Skin epidermis (tissue), 12 donors: ENCODE data around the gene MYO5C.

Source experiments
- H3K27ac ChIP-seq, 21 experiments: fragments of 200-600 bp; sonication (generic) in 11 of 21; one replicate each; pipeline ENCODE4 v1.5.0; 2020; ENCODE audit warnings: mild to moderate bottlenecking in 3 of 21, inconsistent platforms in 2 of 21, moderate library complexity in 2 of 21
- H3K4me3 ChIP-seq, 7 experiments: fragments of 200-600 bp; sonication (generic) in 2 of 7; one replicate each; pipeline ENCODE4 v1.5.0; 2020; ENCODE audit warnings: inconsistent platforms in 2 of 7, mild to moderate bottlenecking in 2 of 7, moderate library complexity in 1 of 7

Gene MYO5C

GRCh38 chr15:52162876-52163275 is 132.7 kb downstream of the MYO5C start:
- H3K27ac ChIP-seq, result no peak overlapping the region

GRCh38 chr15:52162260-52162659 is 133.3 kb downstream of the MYO5C start:
- H3K4me3 ChIP-seq, result no peak overlapping the region

More at GRCh38 chr15:52162876-52163275, 132.7 kb downstream of the MYO5C start:
- no peak overlapping the region for H3K4me3 ChIP-seq

GRCh38 chr15:52161406-52161966 is 134.1 kb downstream of the MYO5C start:
- Histone ChIP-seq H3K27ac (no peak overlapping the region), H3K4me3 (no peak overlapping the region)

More at GRCh38 chr15:52162260-52162659, 133.3 kb downstream of the MYO5C start:
- H3K27ac ChIP-seq, result no peak overlapping the region

- Histone ChIP-seq H3K27ac (no peak overlapping the region), H3K4me3 (no peak overlapping the region)
Observed at GRCh38 chr15:52159645-52160044, 136.0 kb downstream of the MYO5C start.

GRCh38 chr15:52158084-52158765 is 137.4 kb downstream of the MYO5C start:
- no peak overlapping the region for H3K27ac ChIP-seq
- H3K4me3 ChIP-seq, result no peak overlapping the region

GRCh38 chr15:52155878-52156277 is 139.7 kb downstream of the MYO5C start:
- Histone ChIP-seq H3K27ac (no peak overlapping the region), H3K4me3 (no peak overlapping the region)

- no peak overlapping the region for H3K27ac ChIP-seq
Observed at GRCh38 chr15:52154896-52155865, 140.4 kb downstream of the MYO5C start.

GRCh38 chr15:52153900-52154895 is 141.4 kb downstream of the MYO5C start:
- H3K27ac ChIP-seq, result no peak overlapping the region
- no peak overlapping the region for H3K4me3 ChIP-seq

More at GRCh38 chr15:52154896-52155865, 140.4 kb downstream of the MYO5C start:
- H3K4me3 ChIP-seq, result no peak overlapping the region

- no peak overlapping the region for H3K4me3 ChIP-seq
- no peak overlapping the region for H3K27ac ChIP-seq
Observed at GRCh38 chr15:52151353-52151752, 144.3 kb downstream of the MYO5C start.

- Histone ChIP-seq H3K27ac (no peak overlapping the region), H3K4me3 (no peak overlapping the region)
Observed at GRCh38 chr15:52150871-52151270, 144.7 kb downstream of the MYO5C start.

GRCh38 chr15:52150043-52150825 is 145.4 kb downstream of the MYO5C start:
- Histone ChIP-seq H3K27ac (no peak overlapping the region), H3K4me3 (no peak overlapping the region)

GRCh38 chr15:52148403-52148802 is 147.2 kb downstream of the MYO5C start:
- no peak overlapping the region for H3K27ac ChIP-seq
- H3K4me3 ChIP-seq, result no peak overlapping the region

- Histone ChIP-seq H3K4me3 (no peak overlapping the region), H3K27ac (no peak overlapping the region)
Observed at GRCh38 chr15:52146776-52147175, 148.8 kb downstream of the MYO5C start.

- Histone ChIP-seq H3K4me3 (no peak overlapping the region), H3K27ac (no peak overlapping the region)
Observed at GRCh38 chr15:52146261-52146660, 149.3 kb downstream of the MYO5C start.

GRCh38 chr15:52144656-52145178 is 150.9 kb downstream of the MYO5C start:
- Histone ChIP-seq H3K4me3 (no peak overlapping the region), H3K27ac (no peak overlapping the region)

- Histone ChIP-seq H3K27ac (no peak overlapping the region), H3K4me3 (no peak overlapping the region)
Observed at GRCh38 chr15:52143873-52144272, 151.7 kb downstream of the MYO5C start.
